ENCODE data around the gene C1orf21.

- TF ChIP-seq CTCF (IDR thresholded peaks at IDR 0.05) (no peak), EZH2 (IDR thresholded peaks at IDR 0.05; ENCODE audit: borderline replicate concordance, insufficient read depth, low read depth, low read length, poor library complexity, severe bottlenecking) (no peak)
These were observed 120.9 kb downstream of the C1orf21 start for GRCh38 chr1:184507604-184508280.
